Left hindlimb (tissue), 1 donor: ENCODE measurements around the gene RCAN3.

Experiments
- DNase-seq: peaks from one replicate; pipeline ENCODE4 v3.0.0-alpha.2; 2018

RCAN3 gene

GRCh38 chr1:24551960-24552571 is 49.4 kb downstream of the RCAN3 start:
- DNase-seq = no peak

- DNase-seq = no peak
Observed at GRCh38 chr1:24553931-24554330, 51.3 kb downstream of the RCAN3 start.

- DNase-seq = no peak
Observed at GRCh38 chr1:24554714-24555113, 52.1 kb downstream of the RCAN3 start.

- DNase-seq = no peak
Observed at GRCh38 chr1:24555591-24556413, 53.2 kb downstream of the RCAN3 start, which contains the start of gene NCMAP. Gene NCMAP, plus strand, starts transcription at chr1:24556087. Its CDS starts 39,344 bp downstream, at chr1:24595431.

- DNase-seq = no peak
Observed at GRCh38 chr1:24556414-24556795, 53.8 kb downstream of the RCAN3 start.

GRCh38 chr1:24557220-24557619 is 54.6 kb downstream of the RCAN3 start:
- DNase-seq = no peak

- no peak for DNase-seq
Observed at GRCh38 chr1:24557711-24558131, 55.1 kb downstream of the RCAN3 start.

- no peak for DNase-seq
Observed at GRCh38 chr1:24558455-24558854, 55.8 kb downstream of the RCAN3 start.

GRCh38 chr1:24558902-24559791 is 56.5 kb downstream of the RCAN3 start:
- DNase-seq = peak; percentile 60

- no peak for DNase-seq
Observed at GRCh38 chr1:24560361-24560760, 57.7 kb downstream of the RCAN3 start.

GRCh38 chr1:24562625-24563024 is 60.0 kb downstream of the RCAN3 start:
- DNase-seq = no peak

GRCh38 chr1:24564695-24565094 is 62.1 kb downstream of the RCAN3 start:
- DNase-seq = no peak

GRCh38 chr1:24566236-24566867 is 63.7 kb downstream of the RCAN3 start:
- no peak for DNase-seq

- DNase-seq = peak; percentile 59
Observed at GRCh38 chr1:24567792-24568388, 65.3 kb downstream of the RCAN3 start.

- no peak for DNase-seq
Observed at GRCh38 chr1:24568475-24568874, 65.8 kb downstream of the RCAN3 start.

- DNase-seq = no peak
Observed at GRCh38 chr1:24570265-24571125, 67.9 kb downstream of the RCAN3 start.

GRCh38 chr1:24572301-24572700 is 69.7 kb downstream of the RCAN3 start:
- DNase-seq = no peak

- DNase-seq = peak; percentile 71
Observed at GRCh38 chr1:24575905-24576587, 73.4 kb downstream of the RCAN3 start.

GRCh38 chr1:24578846-24579245 is 76.2 kb downstream of the RCAN3 start:
- no peak for DNase-seq

GRCh38 chr1:24580756-24581155 is 78.1 kb downstream of the RCAN3 start:
- no peak for DNase-seq

- no peak for DNase-seq
Observed at GRCh38 chr1:24584171-24584647, 81.6 kb downstream of the RCAN3 start.
